GM18507 (cell line): ENCODE data around the gene TRABD2B.

Experiments
- DNase-seq: peaks from one replicate; pipeline ENCODE4 v3.0.0; 2011; ENCODE audit warnings: low read depth; ENCODE audit not compliant: insufficient read length; ENCODE audit errors: extremely low spot score
- FAIRE-seq: peaks from 2 replicates; lab custom pipeline; 2011; peaks lifted over from hg19 to GRCh38; lab: Jason Lieb, UNC

The TRABD2B gene

DNA sequence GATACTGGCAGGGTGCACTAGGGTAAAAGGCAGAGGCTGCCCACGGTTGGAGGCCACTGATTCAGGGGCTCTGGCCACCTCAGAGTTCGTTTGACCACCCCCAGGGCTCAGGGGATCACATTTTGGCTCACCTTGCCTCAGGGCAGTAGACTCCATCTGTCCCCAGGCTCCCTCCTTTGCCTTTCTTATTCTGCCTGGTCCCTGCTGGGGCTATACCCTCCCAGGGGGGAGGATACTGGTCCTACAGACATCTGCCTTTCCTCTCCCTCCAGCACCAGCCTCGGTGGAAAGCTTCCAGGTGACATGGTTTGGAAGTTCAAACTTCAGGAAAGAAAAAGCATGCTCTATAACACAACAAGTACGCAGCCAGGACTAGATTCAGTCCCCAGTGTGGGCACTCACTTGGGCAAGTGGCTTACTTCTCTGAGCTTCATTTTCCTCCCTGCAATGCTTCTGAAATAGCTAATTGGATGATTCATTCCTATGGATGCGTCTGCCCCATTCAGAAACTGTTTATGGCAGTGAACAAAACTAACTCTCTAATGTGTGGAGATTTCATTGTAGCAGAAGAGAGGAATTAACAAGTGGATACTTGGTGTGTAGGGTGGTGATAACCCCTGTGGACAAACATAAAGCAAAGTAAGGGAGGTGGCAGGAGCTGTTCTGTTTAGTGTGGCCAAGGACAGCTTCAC lies 154.8 kb downstream of the TRABD2B start:
- DNase-seq: no peak
- FAIRE-seq: no peak

DNA sequence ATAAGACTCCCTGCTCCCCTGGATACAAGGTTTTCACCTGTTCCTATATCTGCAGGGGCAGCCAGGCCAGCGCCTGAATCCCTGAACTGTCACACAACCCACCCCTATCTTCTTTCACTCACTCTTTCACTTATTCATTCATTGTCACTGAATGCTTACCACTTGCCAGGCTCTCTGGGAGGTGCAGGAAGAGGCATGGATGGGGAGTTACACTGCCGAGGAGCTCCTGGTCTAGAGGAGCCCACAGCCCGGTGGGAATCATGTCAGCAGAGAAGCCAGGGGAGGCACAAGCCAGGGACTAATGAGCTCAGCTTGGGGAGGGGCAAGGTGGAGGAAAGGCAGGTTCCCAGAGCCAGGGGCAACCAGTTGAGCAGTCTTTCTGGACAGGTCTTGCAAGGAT lies 155.8 kb downstream of the TRABD2B start:
- FAIRE-seq: no peak
- no peak for DNase-seq

DNA sequence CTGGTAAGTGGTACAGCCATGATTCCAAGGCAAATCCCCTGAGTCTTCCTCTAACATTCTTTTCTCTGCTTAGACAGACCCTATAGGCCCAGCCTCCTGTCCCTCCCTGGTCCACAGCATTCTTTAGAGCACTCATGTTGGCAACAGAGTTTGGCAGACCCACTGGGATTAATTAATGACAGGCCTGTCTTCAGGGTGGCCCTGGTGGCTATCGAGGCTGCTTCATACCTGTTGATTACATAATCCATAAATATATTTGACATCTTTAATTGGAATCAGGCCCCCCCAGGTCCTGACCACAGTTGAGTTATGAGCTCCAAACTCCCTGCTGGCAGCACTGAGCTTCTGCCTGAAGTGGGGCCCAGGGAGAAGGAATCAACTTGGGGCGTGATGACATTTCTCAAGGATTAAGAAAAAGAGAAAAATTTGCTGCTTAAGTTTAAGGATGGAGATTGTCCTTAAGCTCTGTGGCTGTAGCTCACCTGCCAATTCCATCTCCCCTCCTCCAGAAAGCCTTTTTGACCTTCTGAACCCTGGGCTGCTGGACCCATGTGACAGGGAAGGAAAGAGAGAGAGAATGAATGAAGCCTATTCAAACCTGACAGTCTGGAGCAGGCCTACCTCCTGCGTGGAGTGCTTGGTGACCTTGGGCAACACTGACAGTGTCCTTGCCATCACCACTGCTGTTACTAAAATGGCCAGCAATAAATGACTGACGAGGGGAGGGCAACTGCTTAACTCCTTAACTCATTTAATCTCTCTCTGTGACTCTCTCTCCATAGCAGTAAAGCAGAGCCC lies 156.6 kb downstream of the TRABD2B start:
- FAIRE-seq: no peak

DNA sequence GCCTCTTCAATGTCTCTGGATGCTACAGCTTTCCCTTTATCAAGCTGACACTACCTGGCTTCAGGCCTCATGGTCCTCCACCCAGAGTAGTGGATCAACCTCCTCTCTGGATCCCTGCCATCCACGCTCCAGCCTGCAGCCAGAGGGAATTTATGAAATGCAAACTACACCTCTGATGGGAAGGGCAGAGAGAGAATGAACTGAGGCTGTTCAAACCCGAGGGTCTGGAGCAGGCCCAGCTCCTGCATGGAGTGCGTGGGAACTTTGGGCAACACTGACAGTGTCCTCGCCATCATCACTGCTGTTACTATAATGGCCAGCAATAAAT lies 157.8 kb downstream of the TRABD2B start:
- no peak for DNase-seq
- FAIRE-seq: no peak

More for the DNA sequence above, 156.6 kb downstream of the TRABD2B start:
- DNase-seq: no peak

DNA sequence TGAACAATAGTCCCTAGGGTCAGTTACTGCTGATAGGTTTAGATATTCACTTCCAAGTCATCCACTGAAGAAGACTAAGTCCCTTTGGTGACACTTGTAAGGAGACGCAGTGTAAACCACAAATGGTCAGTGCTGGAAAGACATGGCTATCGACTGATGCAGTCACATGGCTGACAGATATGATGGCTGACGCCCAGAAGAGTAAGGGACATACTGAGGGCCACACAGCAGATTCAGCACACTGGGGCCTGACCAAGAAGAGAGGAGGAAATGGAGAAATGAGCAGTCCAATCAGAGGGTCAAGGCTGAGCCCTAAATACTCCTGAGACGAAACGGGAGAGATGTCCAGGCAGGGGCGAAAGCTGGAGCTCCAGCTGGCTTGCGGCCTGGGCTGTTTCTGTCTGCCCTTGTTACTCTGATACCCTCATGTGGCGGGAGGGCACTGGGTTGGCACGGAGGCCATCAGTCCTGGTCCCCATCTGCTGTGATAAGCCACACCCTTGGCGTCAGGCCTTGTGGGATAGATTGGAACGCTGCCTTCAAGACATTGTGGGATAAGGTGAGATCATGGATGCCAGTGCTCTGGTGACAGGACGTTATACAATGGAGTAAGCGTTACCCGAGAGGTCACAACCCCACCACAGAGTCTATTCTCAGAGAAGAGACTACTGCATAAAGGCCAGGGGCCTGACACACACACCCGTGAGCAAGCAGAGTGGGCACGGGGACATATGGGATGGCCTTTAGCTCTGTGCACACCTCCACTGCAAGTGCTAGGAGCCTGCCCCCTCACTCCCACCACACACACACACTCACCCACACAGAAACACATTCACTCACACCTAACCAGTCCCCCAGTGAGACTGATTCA lies 158.4 kb downstream of the TRABD2B start:
- DNase-seq: no peak
- no peak for FAIRE-seq

DNA sequence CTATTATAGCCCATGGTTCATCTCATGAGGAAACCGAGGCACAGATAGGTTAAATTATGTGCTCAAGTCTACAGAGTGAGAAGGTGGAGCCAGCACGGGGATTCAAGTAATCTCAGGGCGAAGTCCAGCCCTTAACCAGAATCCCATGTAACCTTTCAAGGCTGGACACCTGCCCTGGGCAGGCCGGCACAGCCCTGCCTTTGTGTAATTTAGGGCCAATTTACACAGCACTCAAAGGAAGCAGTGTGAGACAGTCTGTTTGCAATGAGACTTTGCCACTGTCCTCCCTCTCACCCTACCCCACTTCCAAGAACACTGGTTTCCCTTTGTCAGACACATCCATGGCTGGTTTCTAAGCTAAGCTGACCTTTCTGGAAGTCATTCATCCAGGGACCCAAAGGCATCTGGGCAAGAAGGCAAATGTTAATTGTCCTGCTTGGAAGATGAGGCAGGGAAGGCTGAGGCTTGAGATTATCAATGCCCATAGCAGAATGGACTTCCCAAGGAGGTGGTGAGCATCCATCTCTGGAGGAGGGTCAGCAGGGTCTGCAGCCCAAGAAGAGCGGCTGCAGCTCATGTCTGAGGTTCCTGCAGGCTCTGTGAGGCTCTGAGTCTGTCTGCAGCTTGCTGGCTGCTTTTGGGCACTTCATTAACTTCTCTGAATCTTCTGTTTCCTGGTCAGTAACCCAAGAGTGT lies 159.2 kb downstream of the TRABD2B start:
- FAIRE-seq (no peak), DNase-seq (no peak)

DNA sequence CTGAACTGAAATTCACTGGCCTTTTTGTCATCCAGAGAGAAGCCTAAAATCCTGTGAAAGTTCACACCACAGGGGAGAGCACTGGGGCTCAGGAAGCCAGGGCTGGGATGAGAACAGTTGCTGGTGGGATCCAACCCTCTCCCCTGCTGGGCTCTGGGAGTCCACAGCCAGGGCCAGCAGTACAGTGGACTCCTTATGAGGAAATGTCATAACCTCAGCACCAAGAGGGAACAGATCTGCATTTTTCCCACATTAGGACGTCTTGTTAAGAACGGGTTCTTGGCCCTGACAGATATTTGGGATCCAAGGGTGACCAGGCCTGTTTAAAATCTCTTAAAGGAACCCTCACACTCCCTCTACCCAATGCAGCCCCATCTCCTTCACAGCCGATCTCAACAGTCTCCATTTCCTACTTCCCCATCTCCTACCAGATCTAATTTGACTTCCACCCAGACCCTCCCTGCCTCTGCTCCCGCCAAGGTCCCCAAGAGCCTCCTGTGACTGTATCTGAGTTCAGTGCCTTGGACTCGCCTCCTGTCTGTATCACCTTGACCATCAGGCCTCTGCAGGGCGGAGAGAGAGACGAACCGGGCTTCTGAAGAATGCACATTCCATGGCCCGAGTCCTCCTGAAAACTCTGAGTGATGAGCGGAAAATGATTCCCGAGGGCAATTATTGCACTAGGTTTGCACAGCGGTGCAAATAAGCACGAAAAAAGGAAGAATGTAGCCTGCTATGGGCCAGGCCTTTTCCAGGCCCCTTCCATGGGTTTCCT lies 159.9 kb downstream of the TRABD2B start:
- DNase-seq: no peak
- no peak for FAIRE-seq

DNA sequence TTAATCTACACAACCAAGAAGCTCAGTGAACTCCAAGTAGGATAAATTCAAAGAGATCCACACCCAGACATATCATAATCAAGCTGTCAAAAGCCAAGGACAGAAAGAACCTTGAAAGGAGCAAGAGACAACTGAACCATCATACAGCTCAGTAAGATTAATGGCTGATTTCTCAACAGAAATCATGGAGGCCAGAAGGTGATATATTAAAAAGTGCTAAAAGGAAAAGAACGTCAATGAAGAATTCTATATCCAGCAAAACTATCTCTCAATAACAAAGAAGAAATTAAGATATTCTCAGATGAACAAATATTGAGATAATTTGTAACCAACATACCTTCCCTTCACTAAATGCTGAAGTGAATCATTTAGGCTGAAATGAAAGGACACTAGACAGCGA lies 161.8 kb downstream of the TRABD2B start:
- DNase-seq (no peak), FAIRE-seq (no peak)

DNA sequence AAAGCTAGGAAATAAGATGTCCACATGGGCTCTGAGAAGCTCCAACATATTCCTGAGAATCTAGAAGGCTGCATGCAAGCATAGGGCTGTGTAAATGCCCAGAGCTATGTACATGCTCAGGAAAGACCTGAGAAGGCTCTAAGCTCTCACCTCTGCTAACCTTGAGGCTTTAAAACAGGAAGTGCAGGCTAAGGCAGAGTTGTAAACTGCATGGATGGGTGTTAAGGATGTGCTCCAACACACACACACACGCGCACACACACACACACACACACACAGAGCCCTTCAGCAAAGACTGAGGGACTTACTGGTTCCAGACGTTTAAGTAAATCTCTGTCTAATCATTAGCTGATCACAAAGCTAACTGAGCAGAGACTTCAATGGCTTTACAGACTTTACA lies 162.9 kb downstream of the TRABD2B start:
- FAIRE-seq: no peak
- DNase-seq: no peak

DNA sequence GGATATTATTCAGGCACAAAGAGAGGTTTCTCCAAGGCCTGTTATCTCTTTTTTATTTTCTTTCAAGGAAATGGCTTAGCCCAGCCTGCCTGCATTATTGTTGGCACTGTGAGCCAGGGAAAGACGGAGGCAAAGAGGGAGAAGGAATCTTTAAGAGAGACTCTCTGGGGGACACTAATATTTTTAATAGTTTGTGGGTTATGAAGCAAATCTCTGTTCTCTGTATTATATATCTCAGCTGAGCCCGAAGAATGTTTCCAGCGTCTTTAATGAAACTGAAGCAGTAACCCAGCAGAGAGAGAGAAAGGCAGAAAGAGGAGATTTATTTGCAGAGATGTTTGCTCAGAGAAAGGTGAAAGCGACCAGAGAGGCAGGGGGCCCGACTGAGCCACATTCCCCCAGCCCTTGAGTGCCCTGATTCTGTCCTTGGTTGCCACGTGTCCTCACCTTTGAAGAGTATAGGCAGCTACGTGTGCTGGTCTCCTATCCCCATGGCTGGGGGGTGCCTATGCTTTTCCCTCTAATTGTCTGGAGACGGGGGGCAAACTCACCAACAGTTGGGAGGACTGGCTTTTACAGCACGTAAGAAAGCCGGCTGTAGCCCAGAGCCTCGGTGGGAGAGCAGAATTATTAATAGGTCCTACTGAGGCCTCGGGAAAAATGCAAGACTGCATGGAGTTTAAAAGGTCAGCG lies 166.4 kb downstream of the TRABD2B start:
- DNase-seq (no peak), FAIRE-seq (no peak)

DNA sequence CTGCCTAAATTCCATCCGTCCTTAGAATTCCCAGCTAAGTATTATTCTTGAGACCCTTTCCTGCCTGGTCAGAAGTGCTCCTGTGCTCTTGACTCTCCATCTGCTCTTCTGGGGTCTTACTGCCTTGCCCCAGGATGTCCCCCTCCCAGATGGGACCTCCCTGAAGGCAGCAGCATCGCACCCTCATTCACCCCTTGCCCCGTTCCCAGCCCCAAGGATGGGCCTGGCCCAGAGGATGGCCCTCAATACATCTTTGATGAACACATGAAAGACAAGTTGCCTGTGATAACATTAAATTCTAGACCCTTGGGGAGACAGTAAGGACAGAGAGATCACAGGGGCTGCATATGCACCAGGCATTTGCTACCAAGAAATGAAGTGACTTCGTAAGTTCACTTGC lies 167.2 kb downstream of the TRABD2B start:
- DNase-seq: no peak
- no peak for FAIRE-seq

DNA sequence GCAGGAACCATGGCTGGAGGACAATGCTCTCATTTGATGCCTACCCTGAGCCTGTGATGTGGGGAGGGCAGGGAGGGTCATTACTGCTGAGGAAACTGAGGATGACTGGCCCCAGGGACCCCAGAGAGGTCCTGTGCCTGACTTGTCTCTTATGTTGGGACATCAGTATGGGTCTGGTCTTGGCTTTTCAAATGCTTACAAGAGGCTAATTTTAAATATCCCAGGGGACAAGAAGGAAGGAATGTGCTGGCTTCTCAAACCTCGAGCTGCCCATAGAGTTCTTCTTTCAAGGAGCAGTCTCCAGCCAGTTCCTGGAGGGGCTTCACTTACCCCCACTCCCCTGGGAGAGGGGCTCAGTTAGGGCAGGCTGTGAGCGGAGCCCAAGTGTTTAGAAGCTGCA lies 168.2 kb downstream of the TRABD2B start:
- FAIRE-seq: no peak
- no peak for DNase-seq

DNA sequence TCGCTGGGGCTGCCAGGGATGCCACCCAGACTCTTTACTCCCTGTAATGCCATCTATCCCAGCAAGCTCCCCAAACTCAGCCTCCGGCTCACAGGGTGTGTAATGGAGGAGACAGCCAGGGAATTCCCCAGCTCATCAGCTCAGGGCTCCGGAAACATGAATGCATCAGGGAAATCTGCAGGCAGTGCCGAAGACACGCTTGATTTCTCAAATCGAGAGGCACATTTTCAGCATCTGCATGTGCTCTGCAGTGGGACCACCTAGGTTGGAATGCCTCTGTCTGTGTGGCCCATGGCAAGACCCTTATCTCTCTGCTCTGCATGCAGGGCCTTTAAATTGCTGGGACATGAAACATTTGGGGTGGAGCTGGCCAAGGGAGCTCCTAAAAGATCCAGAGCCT lies 170.1 kb downstream of the TRABD2B start:
- FAIRE-seq: no peak
- no peak for DNase-seq

DNA sequence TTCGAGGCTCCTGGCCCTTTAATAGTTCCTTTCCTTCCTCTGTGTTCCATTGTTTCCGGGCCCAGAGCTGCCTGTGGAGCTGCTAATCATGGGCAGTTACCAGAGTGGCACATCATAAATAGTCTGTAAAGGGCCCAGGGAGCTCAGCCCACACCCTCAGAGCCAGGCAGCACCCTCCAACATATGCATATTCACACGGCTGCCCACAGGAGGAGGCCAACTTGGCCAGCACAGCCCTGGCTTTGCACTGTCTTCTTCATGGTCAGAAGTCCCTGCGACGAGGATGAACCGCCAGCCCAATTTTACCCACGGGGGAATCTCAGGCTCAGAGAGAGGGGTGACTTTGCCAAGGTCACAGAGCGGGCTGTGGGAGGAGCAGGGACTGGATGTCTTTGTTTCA lies 172.5 kb downstream of the TRABD2B start:
- DNase-seq (no peak), FAIRE-seq (no peak)

DNA sequence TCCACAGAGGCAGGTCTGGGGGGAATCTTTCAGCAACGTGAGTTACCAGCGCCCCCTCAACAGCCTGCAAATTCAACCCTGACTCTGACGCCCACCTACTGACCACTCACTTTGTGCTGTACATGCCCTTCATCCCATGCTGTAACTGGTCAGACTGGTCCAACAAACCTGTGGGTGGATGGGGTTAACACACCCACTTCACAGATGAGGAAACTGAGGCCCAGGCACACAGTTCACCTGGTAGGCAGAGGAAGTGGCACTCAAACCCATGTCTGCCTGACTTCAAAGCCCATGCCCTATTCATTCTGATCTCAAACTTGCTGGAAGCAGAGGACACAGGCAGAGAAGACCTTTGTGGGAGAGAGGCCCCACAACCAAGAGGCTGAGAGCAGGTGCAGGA lies 172.9 kb downstream of the TRABD2B start:
- FAIRE-seq (no peak), DNase-seq (no peak)

DNA sequence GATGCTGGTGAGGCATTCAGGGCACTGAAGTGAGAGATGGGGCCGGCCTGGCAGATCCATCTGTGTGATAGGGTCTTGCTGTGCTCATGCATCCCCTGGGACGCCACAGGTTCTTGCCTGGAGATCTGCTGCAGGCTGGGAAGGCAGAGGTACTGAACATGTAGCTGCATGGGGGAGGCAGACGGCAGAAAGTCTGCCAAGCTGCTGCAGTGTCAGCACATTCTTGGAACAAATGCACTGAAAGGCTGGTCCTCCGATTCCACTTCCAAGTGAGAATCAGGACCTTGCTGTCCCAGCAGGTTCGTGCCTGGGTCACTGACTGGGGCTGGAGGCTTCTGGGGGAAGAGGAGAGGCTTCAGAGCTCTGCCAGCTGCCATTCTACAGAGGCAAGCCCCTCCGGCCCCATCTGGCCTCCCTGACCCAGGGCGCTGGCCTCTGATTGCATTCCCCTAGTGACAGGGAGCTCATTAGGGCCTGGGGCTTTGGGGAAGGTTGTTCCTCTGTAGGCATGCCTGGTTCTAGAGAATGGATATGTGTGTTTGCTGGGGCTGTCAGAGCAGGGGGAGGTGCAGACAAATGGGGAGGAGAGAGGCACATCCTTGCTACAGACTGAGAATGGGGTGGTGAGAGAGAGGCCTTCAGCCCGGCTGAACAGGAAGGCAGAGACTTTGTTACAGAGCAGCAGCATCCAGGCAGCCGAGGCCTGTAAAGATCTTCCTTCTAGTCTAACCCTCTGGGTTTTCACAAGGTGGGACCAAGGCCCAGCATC lies 174.0 kb downstream of the TRABD2B start:
- FAIRE-seq (no peak), DNase-seq (no peak)

DNA sequence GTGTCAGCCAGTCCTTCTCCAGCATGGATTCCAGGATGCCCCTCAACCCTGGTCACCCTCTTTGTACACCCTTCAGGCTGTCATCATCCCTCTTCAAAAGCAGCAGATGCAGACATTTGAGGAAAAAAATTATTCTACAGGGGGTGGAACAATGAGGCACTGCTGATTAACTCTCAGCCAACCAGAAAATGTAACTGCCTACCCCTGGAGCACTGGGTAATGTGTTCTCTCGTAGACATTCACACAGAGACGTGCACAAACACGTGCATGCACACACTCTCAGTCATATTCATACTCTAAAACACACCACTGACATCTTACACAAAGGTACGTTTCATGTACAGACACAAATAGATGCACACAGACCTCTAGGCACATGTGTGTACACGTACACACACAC lies 175.4 kb downstream of the TRABD2B start:
- FAIRE-seq: no peak
- no peak for DNase-seq

DNA sequence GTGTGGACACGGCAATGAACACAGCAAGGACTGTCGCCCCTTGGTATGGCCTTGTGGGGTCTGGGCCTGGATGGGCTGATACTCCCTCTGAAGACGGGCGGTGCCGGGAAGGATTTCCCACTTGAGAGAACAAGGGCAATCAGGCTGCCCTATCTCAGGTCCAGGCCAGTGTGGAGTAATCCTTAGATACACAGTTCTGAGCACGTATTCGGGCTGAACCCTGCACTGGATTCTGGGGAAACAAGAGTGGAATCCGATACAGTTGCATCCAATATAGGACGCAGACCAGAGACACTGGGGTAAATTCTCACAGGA lies 177.7 kb downstream of the TRABD2B start:
- DNase-seq (no peak), FAIRE-seq (no peak)
